Kidney epithelial cell (primary cell): Measurements from ENCODE around the gene NADK2. TPM values are rescaled to one million over a fixed set of nuclear protein-coding genes. Genes with fewer than 3 reads are reported as not detected.

Experiments used
- DNase-seq: peaks from one replicate; pipeline ENCODE4 v3.0.0-alpha.2; 2010; ENCODE audit warnings: low read depth
- H3K27me3 ChIP-seq: 2 replicates; pipeline ENCODE4 v1.6.0; 2011; ENCODE audit warnings: low read length; ENCODE audit not compliant: control insufficient read depth, insufficient read depth
- H3K36me3 ChIP-seq: 2 replicates; pipeline ENCODE4 v1.5.1; 2011; ENCODE audit warnings: low read length; ENCODE audit not compliant: control insufficient read depth, insufficient read depth
- H3K4me3 ChIP-seq: 2 replicates; pipeline ENCODE4 v1.5.1; 2011; ENCODE audit warnings: low read depth, mild to moderate bottlenecking, control low read depth, low read length
- total RNA-seq: library from RNA; depleted of rRNA; stranded (reverse); fragments of >200 nt; gene quantifications from 2 replicates; pipeline ENCODE4 v1.2.3, GENCODE V29; 2015
- TF ChIP-seq, protein P1 (sequence below): IDR thresholded peaks from 2 replicates; pipeline ENCODE4 v1.5.1; 2011; ENCODE audit warnings: mild to moderate bottlenecking, moderate library complexity, low read length, control low read depth, inconsistent platforms; ENCODE audit not compliant: insufficient read depth, poor library complexity, severe bottlenecking

NADK2 gene
- total RNA-seq, 1 donor from 2014 or later, result 12.2 TPM

DNA sequence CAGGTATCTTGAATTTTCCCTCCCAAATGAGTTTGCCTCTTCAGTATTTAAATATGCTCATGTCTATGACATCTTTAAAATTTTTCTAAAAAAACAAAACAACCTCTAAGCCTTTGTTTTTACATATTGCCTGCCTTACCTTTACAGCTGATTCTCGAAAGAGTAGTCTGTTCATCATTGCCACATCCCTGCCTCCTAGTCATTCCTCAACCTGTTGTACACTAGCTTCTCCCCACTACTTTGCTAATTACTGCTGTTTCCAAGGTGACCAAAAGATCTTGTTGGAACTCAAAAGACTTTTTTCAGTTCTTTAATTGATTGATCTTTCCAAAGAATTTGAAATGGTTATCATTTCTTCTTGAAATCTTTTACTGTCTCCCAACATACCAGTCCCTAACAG is 1.9 kb upstream of the NADK2 start:
- DNase-seq, result no peak
- no peaks in the 10 kb centered on the region for H3K27me3 ChIP-seq
- H3K4me3 ChIP-seq, result no peak overlapping the region
- H3K36me3 ChIP-seq, result no peaks in the 10 kb centered on the region
- TF ChIP-seq, protein P1, sequence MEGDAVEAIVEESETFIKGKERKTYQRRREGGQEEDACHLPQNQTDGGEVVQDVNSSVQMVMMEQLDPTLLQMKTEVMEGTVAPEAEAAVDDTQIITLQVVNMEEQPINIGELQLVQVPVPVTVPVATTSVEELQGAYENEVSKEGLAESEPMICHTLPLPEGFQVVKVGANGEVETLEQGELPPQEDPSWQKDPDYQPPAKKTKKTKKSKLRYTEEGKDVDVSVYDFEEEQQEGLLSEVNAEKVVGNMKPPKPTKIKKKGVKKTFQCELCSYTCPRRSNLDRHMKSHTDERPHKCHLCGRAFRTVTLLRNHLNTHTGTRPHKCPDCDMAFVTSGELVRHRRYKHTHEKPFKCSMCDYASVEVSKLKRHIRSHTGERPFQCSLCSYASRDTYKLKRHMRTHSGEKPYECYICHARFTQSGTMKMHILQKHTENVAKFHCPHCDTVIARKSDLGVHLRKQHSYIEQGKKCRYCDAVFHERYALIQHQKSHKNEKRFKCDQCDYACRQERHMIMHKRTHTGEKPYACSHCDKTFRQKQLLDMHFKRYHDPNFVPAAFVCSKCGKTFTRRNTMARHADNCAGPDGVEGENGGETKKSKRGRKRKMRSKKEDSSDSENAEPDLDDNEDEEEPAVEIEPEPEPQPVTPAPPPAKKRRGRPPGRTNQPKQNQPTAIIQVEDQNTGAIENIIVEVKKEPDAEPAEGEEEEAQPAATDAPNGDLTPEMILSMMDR, result no peak

DNA sequence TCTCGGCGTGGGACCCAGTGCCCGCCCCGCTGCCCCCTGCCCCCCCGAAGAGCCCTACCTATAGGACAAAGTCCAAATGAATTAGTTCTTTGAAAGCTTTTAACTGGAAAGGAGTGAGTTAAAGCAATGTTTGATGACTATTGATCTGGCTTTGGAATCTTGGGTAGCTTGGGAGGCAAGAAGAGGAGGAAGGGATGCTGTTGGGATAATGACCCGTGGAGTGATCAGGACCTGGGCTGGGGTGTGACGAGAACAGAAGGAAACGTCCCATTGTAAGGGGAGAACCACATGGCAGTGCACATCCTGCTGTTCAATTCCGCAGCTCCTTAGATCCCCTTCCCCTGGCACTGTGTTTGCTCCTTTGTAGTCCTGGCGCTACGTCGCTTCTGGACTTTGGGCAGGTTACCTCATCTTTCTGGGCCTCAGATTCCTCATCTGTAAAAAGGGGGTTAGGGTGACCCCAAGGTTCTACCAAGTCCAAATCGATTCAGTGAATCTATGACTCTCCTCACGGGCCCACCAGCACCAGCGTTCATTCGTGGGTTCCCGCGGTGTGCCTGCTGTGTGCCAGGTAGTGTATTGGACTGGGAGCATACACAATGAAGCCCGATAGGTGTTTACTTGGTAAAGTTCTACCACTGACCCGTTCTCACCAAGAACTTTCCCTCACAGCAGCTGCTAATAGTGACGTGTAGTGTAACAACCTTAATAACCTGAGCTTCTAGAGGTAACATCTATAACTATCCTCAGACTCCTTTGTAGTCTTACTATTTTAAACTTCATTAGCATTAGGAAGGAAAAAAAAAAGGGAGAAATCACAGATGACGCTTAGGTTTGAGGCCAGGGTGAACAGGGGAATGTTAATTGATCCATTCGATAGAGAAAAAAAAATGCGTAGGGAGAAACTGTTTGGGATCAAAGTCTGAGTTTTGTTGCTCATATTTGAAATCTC is 1.1 kb upstream of the NADK2 start:
- DNase-seq, result no peak
- Histone ChIP-seq H3K36me3 (no peaks in the 10 kb centered on the region), H3K27me3 (no peaks in the 10 kb centered on the region), H3K4me3 (peak overlapping the region; percentile 79)
- TF ChIP-seq, protein P1, result no peak

DNA sequence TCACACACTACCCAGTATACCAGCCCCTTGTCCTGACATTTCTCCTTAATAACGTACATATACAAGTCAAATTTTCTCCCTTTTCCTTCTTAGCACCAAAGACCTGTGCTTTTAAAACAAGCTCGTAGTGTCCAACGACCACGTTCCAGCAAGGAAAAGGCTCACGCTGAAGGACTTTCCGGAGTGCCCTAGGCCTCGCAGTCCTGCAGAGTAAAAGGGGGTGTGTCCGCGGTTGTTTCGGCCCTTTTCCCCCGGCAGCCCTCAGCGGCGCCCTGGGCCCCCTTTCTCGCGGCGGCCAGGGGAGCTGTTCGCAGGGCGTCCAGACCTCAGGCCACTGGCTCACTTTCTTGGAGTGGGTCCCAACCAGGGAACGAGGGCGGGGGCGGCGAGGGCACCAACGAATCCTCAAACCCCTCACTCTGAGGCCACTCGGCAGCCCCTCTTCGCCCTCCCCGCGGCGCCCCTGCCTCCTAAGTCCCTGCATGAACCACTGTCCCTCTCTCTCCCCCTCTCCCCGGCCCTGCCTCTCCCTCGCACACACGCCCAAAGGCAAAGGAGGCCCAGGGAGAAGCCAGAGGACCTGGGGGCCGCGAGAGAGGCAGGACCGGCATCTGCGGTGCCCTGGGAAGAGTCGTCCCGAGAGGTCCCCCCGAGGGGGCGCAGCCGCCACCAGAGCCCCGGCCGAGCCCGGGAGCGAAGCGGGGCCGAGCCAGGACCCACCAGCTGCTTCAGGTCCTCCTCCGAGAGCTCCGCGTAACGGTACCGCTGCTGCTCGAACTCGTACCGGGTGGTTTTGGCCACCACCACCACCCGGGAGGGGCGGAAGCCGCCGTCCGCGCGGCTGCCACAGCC is 720 bp downstream of the NADK2 start:
- H3K36me3 ChIP-seq, result no peaks in the 10 kb centered on the region
- peak overlapping the region; percentile 79 for H3K4me3 ChIP-seq
- no peaks in the 10 kb centered on the region for H3K27me3 ChIP-seq
- TF ChIP-seq, protein P1, result no peak
- DNase-seq, result no peak

DNA sequence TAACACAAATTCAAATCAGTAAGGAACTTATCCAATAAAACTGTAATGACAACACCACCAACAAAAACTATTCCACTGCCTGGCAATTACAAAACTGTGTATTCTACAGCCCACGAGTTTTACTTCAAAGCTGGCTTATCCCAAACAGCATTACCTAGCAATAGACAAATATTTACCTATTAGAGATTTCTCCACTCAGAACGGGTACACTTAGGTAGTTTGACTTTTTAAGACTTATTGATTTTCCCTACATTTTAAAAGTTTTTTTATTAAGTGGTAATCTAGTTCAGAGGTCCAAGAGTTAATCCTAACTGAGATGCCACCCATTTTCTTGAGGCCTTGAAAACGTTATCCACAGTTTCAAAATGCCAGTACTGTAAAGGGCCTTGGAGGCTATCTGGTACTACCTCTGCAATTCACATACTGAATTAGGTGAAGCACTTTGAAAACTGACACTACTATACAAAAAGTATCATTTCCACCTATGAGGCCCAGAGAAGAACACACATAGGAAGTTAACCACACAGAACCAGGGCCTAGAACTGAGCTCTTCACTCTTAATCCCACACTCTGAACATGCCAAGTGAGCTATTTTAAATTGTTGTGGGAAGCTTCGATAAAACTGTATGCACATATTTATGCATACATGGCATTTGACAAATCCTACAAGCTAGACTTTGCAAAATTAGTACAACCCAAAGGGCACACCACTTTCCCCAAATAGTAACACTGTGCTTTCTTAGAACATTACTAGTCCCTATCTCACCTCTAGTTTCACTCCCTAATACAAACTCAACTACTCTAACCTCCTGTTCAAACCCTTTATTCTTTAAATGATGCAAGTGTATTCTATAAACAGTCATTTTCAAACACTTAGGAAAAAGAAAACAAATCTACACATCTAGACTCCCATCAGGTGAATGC is 2.1 kb downstream of the NADK2 start:
- H3K27me3 ChIP-seq, result no peaks in the 10 kb centered on the region
- no peak for DNase-seq
- H3K36me3 ChIP-seq, result no peaks in the 10 kb centered on the region
- no peak overlapping the region for H3K4me3 ChIP-seq
- TF ChIP-seq, protein P1, result no peak

DNA sequence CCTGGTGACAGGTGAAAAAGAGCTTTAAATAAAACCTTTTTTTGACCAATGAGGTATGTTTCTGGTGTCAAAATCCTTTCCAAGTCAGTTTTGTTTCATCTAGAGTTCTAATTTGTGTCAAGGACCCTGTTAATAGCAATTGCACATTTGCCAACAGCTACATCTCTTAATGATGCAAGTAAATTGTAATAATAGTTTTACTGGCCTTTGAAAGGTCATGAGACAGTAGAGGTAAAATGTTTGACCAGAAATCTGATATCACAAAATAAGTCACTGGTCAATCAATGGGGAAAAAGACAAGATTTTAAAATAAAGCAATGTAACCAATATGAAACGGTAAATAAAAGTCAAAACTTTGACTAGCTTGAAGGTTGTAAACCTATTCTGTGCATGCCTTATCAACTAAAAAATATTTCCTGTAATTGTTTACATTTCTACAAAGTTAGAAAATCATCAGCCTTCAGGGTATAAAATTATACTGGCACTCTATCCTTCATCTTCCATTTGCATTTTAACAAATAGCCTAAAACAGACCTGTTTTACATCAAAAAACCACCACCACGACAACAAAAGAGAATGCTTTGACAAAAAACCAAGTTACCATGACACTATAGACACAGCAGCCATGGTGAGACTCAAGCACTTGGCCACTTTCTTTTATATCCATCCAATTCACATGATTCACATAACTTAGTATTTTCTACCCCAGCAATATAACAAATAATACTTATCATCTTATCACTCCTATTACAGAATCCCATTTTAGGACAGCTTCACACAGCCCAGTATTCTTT is 3.0 kb downstream of the NADK2 start:
- Histone ChIP-seq H3K27me3 (no peaks in the 10 kb centered on the region), H3K4me3 (no peak overlapping the region), H3K36me3 (no peaks in the 10 kb centered on the region)
- TF ChIP-seq, protein P1, result no peak
- no peak for DNase-seq
